Activated CD8-positive, alpha-beta T cell treated with anti-CD3 and anti-CD28 coated beads for 36 hours (primary cell): ENCODE measurements around the gene PAWR. TPM values are rescaled to one million over a fixed set of nuclear protein-coding genes. Genes with fewer than 3 reads are reported as not detected.

ENCODE experiments used
- ATAC-seq: fragments of 200-7000 bp; cut with Tn5 transposase; one replicate; pipeline ENCODE4 v1.10.0; 2021; ENCODE audit warnings: mild to moderate bottlenecking, moderate library complexity
- CTCF ChIA-PET: fragments of 350-600 bp; sonication (Branson Sonifier 250); formaldehyde crosslinking; loops from one replicate; lab custom pipeline; 2021; ENCODE audit warnings: antibody characterized with exemption; lab: Charles Lee
- POLR2A ChIA-PET: fragments of 350-600 bp; sonication (Branson Sonifier 250); formaldehyde crosslinking; loops from one replicate; lab custom pipeline; 2021; ENCODE audit warnings: antibody characterized with exemption; lab: Charles Lee
- DNase-seq: peaks from one replicate; pipeline ENCODE4 v3.0.0-alpha.2; 2020
- H3K27ac Mint-ChIP-seq: one replicate; pipeline ENCODE4 v1.8.0; 2021; ENCODE audit warnings: mild to moderate bottlenecking, mixed read lengths
- H3K27me3 Mint-ChIP-seq: one replicate; pipeline ENCODE4 v1.8.0; 2021; ENCODE audit warnings: mixed read lengths
- H3K36me3 Mint-ChIP-seq: one replicate; pipeline ENCODE4 v1.8.0; 2021; ENCODE audit warnings: low read depth, mixed read lengths
- H3K4me1 Mint-ChIP-seq: one replicate; pipeline ENCODE4 v1.8.0; 2021; ENCODE audit warnings: low read depth, mixed read lengths
- H3K4me3 Mint-ChIP-seq: one replicate; pipeline ENCODE4 v1.8.0; 2021; ENCODE audit warnings: mild to moderate bottlenecking, moderate library complexity, mixed read lengths
- H3K9me3 Mint-ChIP-seq: one replicate; pipeline ENCODE4 v1.8.0; 2021; ENCODE audit warnings: mixed read lengths
- intact Hi-C: fragments of 100-400 bp; cut with micrococcal nuclease; formaldehyde crosslinking; loops from one replicate; pipeline ENCODE4 v1.10.0; 2022
- total RNA-seq, 2 experiments: library from RNA; stranded (reverse); gene quantifications; one replicate each; pipeline ENCODE4 v1.2.3, GENCODE V29; 2021
- TF ChIP-seq, protein P1 (sequence below): fragments of 200-600 bp; IDR thresholded peaks from one replicate; pipeline ENCODE4 v1.8.0; 2022; ENCODE audit warnings: antibody characterized with exemption, mild to moderate bottlenecking

PAWR gene
- total RNA-seq, 2 experiments from 2014 or later: 5.5 to 5.8 TPM

DNA sequence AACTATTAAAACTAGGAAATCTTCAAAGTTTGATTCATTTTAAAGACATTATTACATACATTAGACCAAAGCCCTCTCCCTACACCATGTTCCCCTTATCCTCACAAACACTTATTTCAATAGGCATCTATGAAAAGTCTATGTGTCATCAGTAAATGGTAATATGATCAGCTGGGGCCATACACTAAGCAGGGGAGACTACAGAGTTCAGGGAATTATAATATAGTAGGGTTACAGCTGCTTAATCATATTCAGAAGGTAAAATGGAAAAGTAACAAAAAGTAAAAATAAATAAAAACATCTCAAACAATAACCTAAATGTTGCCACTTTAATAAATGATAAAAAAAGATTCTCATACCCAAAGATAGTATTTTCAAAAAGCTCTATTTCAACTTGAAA is 29.1 kb downstream of the PAWR start:
- intact Hi-C loops: no loop called here
- no peaks in the 10 kb centered on the region for H3K36me3 Mint-ChIP-seq
- H3K4me1 Mint-ChIP-seq: no peaks in the 10 kb centered on the region
- H3K4me3 Mint-ChIP-seq: no peak overlapping the region
- H3K27me3 Mint-ChIP-seq: no peaks in the 10 kb centered on the region
- POLR2A ChIA-PET: no interaction called here
- ATAC-seq (no peak), DNase-seq (no peak)
- CTCF ChIA-PET: no interaction called here
- TF ChIP-seq, protein P1, sequence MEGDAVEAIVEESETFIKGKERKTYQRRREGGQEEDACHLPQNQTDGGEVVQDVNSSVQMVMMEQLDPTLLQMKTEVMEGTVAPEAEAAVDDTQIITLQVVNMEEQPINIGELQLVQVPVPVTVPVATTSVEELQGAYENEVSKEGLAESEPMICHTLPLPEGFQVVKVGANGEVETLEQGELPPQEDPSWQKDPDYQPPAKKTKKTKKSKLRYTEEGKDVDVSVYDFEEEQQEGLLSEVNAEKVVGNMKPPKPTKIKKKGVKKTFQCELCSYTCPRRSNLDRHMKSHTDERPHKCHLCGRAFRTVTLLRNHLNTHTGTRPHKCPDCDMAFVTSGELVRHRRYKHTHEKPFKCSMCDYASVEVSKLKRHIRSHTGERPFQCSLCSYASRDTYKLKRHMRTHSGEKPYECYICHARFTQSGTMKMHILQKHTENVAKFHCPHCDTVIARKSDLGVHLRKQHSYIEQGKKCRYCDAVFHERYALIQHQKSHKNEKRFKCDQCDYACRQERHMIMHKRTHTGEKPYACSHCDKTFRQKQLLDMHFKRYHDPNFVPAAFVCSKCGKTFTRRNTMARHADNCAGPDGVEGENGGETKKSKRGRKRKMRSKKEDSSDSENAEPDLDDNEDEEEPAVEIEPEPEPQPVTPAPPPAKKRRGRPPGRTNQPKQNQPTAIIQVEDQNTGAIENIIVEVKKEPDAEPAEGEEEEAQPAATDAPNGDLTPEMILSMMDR: no peak
- no peak overlapping the region for H3K27ac Mint-ChIP-seq
- H3K9me3 Mint-ChIP-seq: no peaks in the 10 kb centered on the region

DNA sequence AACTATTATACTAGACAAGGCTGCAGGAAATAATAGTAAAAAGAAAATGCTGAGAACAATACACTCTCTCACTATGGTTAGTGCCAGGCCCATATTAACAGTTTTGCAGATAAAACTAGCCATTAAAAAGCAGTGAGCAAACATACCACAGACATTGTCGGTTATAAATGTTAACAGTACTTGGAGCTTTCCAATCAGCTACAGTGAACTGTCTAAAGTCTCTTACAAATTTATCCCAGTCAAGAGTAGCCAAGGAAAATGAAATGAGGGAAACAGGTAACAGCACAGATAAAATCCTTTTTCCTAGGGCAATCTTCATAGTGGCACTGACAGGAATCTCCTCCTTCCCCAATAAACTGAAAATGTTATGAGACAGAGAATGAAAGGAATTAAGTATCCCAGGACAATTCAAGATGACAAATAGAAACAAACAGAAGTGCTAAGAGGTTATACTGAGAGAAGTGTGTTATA is 30.8 kb downstream of the PAWR start:
- no peak for DNase-seq
- Mint-ChIP-seq H3K27me3 (no peaks in the 10 kb centered on the region), H3K4me3 (no peak overlapping the region), H3K27ac (no peak overlapping the region), H3K4me1 (no peaks in the 10 kb centered on the region), H3K36me3 (no peaks in the 10 kb centered on the region), H3K9me3 (no peaks in the 10 kb centered on the region)
- ChIA-PET CTCF (no interaction called here), POLR2A (no interaction called here)
- TF ChIP-seq, protein P1: no peak
- intact Hi-C loops: no loop called here
- no peak for ATAC-seq

DNA sequence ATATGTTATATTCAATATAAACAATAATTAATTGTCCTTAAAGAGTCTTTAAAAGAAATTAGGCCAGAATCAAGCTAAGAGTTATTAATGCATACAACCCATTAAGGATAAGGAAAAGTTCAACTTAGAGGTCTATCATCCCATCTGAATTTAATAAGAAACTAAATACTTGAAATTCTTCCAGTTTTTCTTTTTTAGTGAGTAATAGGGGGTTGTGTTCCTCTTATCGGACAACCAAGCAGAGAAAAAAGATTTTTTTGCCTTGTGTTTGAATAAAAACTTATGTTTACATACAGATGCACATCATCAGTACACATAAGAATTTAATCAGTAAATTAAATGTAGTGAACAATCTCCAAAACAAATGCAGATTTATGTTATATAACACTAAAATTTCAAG is 32.5 kb downstream of the PAWR start:
- POLR2A ChIA-PET: no interaction called here
- H3K36me3 Mint-ChIP-seq: no peaks in the 10 kb centered on the region
- ATAC-seq (no peak), DNase-seq (no peak)
- intact Hi-C loops: no loop called here
- no peaks in the 10 kb centered on the region for H3K4me1 Mint-ChIP-seq
- no peak overlapping the region for H3K27ac Mint-ChIP-seq
- CTCF ChIA-PET: no interaction called here
- H3K4me3 Mint-ChIP-seq: no peak overlapping the region
- H3K9me3 Mint-ChIP-seq: no peaks in the 10 kb centered on the region
- H3K27me3 Mint-ChIP-seq: no peaks in the 10 kb centered on the region
- TF ChIP-seq, protein P1: no peak

DNA sequence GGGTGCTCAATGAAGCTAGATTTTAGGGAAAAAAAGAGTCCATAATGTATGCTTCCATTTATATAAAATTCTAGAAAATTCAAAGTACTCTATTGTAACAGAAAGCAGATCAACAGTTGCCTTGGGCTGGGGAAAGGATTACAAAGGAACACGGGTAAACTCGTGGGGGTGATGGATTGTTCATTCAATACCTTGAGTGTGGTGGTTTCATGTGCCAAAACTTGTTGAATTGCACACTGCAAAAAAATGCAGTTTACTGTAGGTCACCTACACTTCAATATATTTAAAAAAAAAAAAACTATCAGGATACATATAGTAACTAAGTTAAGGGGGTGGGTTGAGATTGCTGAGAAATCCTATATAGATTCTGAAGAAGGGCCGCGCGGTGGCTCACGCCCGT is 33.6 kb downstream of the PAWR start:
- TF ChIP-seq, protein P1: no peak
- H3K4me1 Mint-ChIP-seq: no peaks in the 10 kb centered on the region
- no peak overlapping the region for H3K4me3 Mint-ChIP-seq
- ChIA-PET CTCF (interaction anchor here (1.0 kb wide), 1 partner anchor 110 kb away, joined by 3 read pairs; no protein-coding TSS in a partner anchor), POLR2A (no interaction called here)
- H3K36me3 Mint-ChIP-seq: no peaks in the 10 kb centered on the region
- H3K9me3 Mint-ChIP-seq: no peaks in the 10 kb centered on the region
- ATAC-seq (no peak), DNase-seq (no peak)
- no peaks in the 10 kb centered on the region for H3K27me3 Mint-ChIP-seq
- intact Hi-C loops: no loop called here
- no peak overlapping the region for H3K27ac Mint-ChIP-seq

DNA sequence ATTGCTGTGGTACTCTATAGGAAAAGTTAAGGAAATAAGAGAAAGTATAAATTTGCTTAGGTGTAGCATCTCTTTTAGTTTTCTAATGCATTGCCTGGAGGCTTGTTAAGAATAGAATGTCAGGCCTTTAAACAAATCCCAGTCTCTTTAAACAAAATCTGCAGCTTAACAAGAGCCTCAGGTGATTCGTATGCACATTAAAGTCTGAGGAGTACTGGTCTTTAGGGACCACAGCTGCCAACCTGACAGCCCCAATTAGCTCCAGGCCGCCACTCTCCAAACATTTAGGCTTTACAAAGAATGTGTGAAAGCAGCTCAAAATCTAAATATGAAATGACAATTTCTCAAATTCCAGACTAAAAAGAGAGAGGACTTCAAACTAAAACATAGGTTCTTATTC is 35.7 kb downstream of the PAWR start:
- TF ChIP-seq, protein P1: no peak
- CTCF ChIA-PET: no interaction called here
- H3K27me3 Mint-ChIP-seq: no peaks in the 10 kb centered on the region
- POLR2A ChIA-PET: no interaction called here
- no peak overlapping the region for H3K27ac Mint-ChIP-seq
- ATAC-seq (no peak), DNase-seq (no peak)
- no peaks in the 10 kb centered on the region for H3K36me3 Mint-ChIP-seq
- H3K4me3 Mint-ChIP-seq: no peak overlapping the region
- intact Hi-C loops: no loop called here
- H3K9me3 Mint-ChIP-seq: no peaks in the 10 kb centered on the region
- no peaks in the 10 kb centered on the region for H3K4me1 Mint-ChIP-seq
